Activated T-helper 1 cell treated with anti-CD3 and anti-CD28 coated beads, Interleukin-2, amount 50 U/mL, for 16 hours (primary cell): ENCODE results near the gene ZNF33A.
"Not testable (repeated sequence)": the region's sequence is repeated elsewhere in the genome, so short reads cannot be mapped to it uniquely, and the experiment has no call there.

Experiments
- DNase-seq, 2 donors: peaks; one replicate each; pipeline ENCODE4 v3.0.0-alpha.2; 2020; ENCODE audit warnings: low read depth in 1 of 2, low spot score in 1 of 2

ZNF33A gene

GRCh38 chr10:38043516-38043915, 33.0 kb downstream of the ZNF33A start:
- no peak for DNase-seq

- DNase-seq: no peak
Measured at GRCh38 chr10:38045129-38045528, 34.7 kb downstream of the ZNF33A start.

- no peak for DNase-seq
Measured at GRCh38 chr10:38047666-38048065, 37.2 kb downstream of the ZNF33A start.

- DNase-seq: no peak
Measured at GRCh38 chr10:38050212-38050611, 39.7 kb downstream of the ZNF33A start.

GRCh38 chr10:38054361-38054797, 43.9 kb downstream of the ZNF33A start:
- no peak for DNase-seq

- DNase-seq: not testable (repeated sequence)
Measured at GRCh38 chr10:38055274-38055894, 44.9 kb downstream of the ZNF33A start.

GRCh38 chr10:38069663-38070062, 59.2 kb downstream of the ZNF33A start:
- not testable (repeated sequence) for DNase-seq

- DNase-seq: no peak
Measured at GRCh38 chr10:38070501-38070900, 60.0 kb downstream of the ZNF33A start.

- no peak for DNase-seq
Measured at GRCh38 chr10:38072552-38072951, 62.1 kb downstream of the ZNF33A start.

GRCh38 chr10:38076687-38077086, 66.2 kb downstream of the ZNF33A start:
- DNase-seq: no peak

- DNase-seq: not testable (repeated sequence)
Measured at GRCh38 chr10:38093318-38093717, 82.8 kb downstream of the ZNF33A start.

GRCh38 chr10:38093816-38094157, 83.3 kb downstream of the ZNF33A start:
- DNase-seq: no peak

GRCh38 chr10:38094158-38094926, 83.9 kb downstream of the ZNF33A start, which contains the start of gene ZNF37A:
TSS of gene ZNF37A (plus strand) at chr10:38094337. CDS start at chr10:38096618, 2,281 bp downstream.
- peak; percentile 67 to 77 for DNase-seq

GRCh38 chr10:38094927-38095574, 84.6 kb downstream of the ZNF33A start:
- no peak for DNase-seq

GRCh38 chr10:38102880-38103279, 92.4 kb downstream of the ZNF33A start:
- no peak for DNase-seq

GRCh38 chr10:38103756-38104155, 93.3 kb downstream of the ZNF33A start:
- no peak for DNase-seq

- no peak for DNase-seq
Measured at GRCh38 chr10:38112159-38112558, 101.7 kb downstream of the ZNF33A start.
